ENCODE results near the gene BRINP1. TPM values are rescaled to one million over a fixed set of nuclear protein-coding genes. Genes with fewer than 3 reads are reported as not detected.

BRINP1 gene
- total RNA-seq, 1 experiment from 2014 or later = not detected

GRCh38 chr9:119333507-119334229 lies 35.6 kb downstream of the BRINP1 start:
- ATAC-seq (no peak), DNase-seq (ENCODE audit: low read depth, low spot score) (no peak)
- TF ChIP-seq, protein P1, sequence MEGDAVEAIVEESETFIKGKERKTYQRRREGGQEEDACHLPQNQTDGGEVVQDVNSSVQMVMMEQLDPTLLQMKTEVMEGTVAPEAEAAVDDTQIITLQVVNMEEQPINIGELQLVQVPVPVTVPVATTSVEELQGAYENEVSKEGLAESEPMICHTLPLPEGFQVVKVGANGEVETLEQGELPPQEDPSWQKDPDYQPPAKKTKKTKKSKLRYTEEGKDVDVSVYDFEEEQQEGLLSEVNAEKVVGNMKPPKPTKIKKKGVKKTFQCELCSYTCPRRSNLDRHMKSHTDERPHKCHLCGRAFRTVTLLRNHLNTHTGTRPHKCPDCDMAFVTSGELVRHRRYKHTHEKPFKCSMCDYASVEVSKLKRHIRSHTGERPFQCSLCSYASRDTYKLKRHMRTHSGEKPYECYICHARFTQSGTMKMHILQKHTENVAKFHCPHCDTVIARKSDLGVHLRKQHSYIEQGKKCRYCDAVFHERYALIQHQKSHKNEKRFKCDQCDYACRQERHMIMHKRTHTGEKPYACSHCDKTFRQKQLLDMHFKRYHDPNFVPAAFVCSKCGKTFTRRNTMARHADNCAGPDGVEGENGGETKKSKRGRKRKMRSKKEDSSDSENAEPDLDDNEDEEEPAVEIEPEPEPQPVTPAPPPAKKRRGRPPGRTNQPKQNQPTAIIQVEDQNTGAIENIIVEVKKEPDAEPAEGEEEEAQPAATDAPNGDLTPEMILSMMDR (IDR thresholded peaks at IDR 0.05) = no peak
- TF ChIP-seq POLR2AphosphoS5 (IDR thresholded peaks at IDR 0.05; ENCODE audit: low read depth, low read length) (no peak), TCF7L2 (IDR thresholded peaks at IDR 0.05; ENCODE audit: low read depth, low read length) (no peak), SIN3A (IDR thresholded peaks at IDR 0.05; ENCODE audit: borderline replicate concordance, insufficient read depth, low read depth, low read length) (no peak)
- TF ChIP-seq, protein P2, sequence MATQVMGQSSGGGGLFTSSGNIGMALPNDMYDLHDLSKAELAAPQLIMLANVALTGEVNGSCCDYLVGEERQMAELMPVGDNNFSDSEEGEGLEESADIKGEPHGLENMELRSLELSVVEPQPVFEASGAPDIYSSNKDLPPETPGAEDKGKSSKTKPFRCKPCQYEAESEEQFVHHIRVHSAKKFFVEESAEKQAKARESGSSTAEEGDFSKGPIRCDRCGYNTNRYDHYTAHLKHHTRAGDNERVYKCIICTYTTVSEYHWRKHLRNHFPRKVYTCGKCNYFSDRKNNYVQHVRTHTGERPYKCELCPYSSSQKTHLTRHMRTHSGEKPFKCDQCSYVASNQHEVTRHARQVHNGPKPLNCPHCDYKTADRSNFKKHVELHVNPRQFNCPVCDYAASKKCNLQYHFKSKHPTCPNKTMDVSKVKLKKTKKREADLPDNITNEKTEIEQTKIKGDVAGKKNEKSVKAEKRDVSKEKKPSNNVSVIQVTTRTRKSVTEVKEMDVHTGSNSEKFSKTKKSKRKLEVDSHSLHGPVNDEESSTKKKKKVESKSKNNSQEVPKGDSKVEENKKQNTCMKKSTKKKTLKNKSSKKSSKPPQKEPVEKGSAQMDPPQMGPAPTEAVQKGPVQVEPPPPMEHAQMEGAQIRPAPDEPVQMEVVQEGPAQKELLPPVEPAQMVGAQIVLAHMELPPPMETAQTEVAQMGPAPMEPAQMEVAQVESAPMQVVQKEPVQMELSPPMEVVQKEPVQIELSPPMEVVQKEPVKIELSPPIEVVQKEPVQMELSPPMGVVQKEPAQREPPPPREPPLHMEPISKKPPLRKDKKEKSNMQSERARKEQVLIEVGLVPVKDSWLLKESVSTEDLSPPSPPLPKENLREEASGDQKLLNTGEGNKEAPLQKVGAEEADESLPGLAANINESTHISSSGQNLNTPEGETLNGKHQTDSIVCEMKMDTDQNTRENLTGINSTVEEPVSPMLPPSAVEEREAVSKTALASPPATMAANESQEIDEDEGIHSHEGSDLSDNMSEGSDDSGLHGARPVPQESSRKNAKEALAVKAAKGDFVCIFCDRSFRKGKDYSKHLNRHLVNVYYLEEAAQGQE (IDR thresholded peaks at IDR 0.05; ENCODE audit: insufficient read depth in 1 of 2, low read depth in 2 of 2, low read length in 1 of 2) = no peak
- ChIA-PET CTCF (no interaction called here), POLR2A (no interaction called here)
- no peaks in the 10 kb centered on the region for H3K36me3 ChIP-seq (ENCODE audit: control insufficient read depth, insufficient read depth, low read length)
- H3K9me3 ChIP-seq (ENCODE audit: control insufficient read depth, insufficient read depth, low read depth, low read length) = no peaks in the 10 kb centered on the region
- BruUV-seq (replicated peaks) = no TSS peak
- H3K4me1 ChIP-seq (ENCODE audit: control insufficient read depth, insufficient read depth, low read length) = no peaks in the 10 kb centered on the region
- H3K27me3 ChIP-seq (ENCODE audit: control insufficient read depth, insufficient read depth, low read length) = no peaks in the 10 kb centered on the region
- intact Hi-C loops (cut with micrococcal nuclease; ENCODE audit: unreplicated experiment) (no loop called here), in situ Hi-C loops (cut with HindIII; ENCODE audit: low pct_unique_long_range_greater_than_20kb, low sequenced_read_pairs) (no loop called here)
- no peak overlapping the region for H3K4me3 ChIP-seq (ENCODE audit: low read depth in 2 of 2, low read length in 2 of 2)
- H3K27ac ChIP-seq (ENCODE audit: low read length) = no peak overlapping the region

DNA sequence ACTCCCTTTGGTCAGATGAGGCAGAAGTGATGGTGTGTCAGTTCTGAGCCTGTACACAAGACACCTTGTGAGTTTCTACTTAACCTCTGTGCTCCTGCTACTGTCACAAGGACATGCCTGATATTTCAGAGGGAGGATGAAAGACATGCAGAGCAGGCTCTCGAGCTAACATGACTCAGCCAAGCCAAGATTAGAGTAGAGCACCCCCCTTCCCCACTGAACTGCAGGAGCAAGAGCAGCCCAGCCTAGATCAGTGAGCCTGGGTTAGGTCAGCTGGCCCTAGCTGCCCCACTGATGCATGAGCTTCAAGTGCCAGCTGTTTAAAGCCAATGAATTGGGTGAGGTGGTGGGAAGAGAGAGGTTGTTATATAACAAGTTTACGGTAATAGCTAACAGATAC lies 36.7 kb downstream of the BRINP1 start:
- TF ChIP-seq, protein P1 (IDR thresholded peaks at IDR 0.05) = no peak
- H3K27me3 ChIP-seq (ENCODE audit: control insufficient read depth, insufficient read depth, low read length) = no peaks in the 10 kb centered on the region
- ATAC-seq (no peak), DNase-seq (ENCODE audit: low read depth, low spot score) (no peak)
- POLR2A ChIA-PET = no interaction called here
- no peaks in the 10 kb centered on the region for H3K9me3 ChIP-seq (ENCODE audit: control insufficient read depth, insufficient read depth, low read depth, low read length)
- no TSS peak for BruUV-seq (replicated peaks)
- H3K4me3 ChIP-seq (ENCODE audit: low read depth in 2 of 2, low read length in 2 of 2) = no peak overlapping the region
- H3K36me3 ChIP-seq (ENCODE audit: control insufficient read depth, insufficient read depth, low read length) = no peaks in the 10 kb centered on the region
- CTCF ChIA-PET = no interaction called here
- in situ Hi-C loops (cut with HindIII; ENCODE audit: low pct_unique_long_range_greater_than_20kb, low sequenced_read_pairs) (no loop called here), intact Hi-C loops (cut with micrococcal nuclease; ENCODE audit: unreplicated experiment) (no loop called here)
- H3K4me1 ChIP-seq (ENCODE audit: control insufficient read depth, insufficient read depth, low read length) = no peaks in the 10 kb centered on the region
- no peak overlapping the region for H3K27ac ChIP-seq (ENCODE audit: low read length)

Data from Panc1 (cell line).